ENCODE data around the gene WDR46. TPM values are rescaled to one million over a fixed set of nuclear protein-coding genes. Genes with fewer than 3 reads are reported as not detected.
"Not testable (repeated sequence)": the region's sequence is repeated elsewhere in the genome, so short reads cannot be mapped to it uniquely, and the experiment has no call there.

WDR46 gene
- total RNA-seq, 3 donors from 2014 or later = 48.2 to 75.1 (median 58.8) TPM

GRCh38 chr6:33271468-33272274 is 17.4 kb downstream of the WDR46 start, which contains the start of the genes RPS18 and VPS52:
RPS18 (plus strand) TSS chr6:33272075; CDS start chr6:33272120, 45 bp downstream.
VPS52 (minus strand) TSS chr6:33271876; CDS start chr6:33271675, 201 bp downstream.
- peak within 1 kb of the TSS; percentile 65 to 74 (median 68) for H3K4me3 ChIP-seq
- TF ChIP-seq CTCF (IDR thresholded peaks at IDR 0.05) (peak in 2 of 3 donors; percentile 25 to 33), POLR2AphosphoS5 (IDR thresholded peaks at IDR 0.05) (peak; percentile 99), POLR2A (IDR thresholded peaks at IDR 0.05) (peak; percentile 99)
- H3K27me3 ChIP-seq = no peaks in the 10 kb centered on the region
- H3K9me3 ChIP-seq = no peaks in the 10 kb centered on the region
- intact Hi-C loops (cut with DNase I; ENCODE audit: low total_unique reads) = no loop called here
- peak; percentile 92 to 97 for DNase-seq (ENCODE audit: low spot score in 2 of 2)
- peaks cover 0 to 39% of the 10 kb centered on the region in 2 donors for H3K4me1 ChIP-seq
- peak within 1 kb of the TSS; percentile 87 to 95 for H3K27ac ChIP-seq
- peaks cover 9% of the 10 kb centered on the region for H3K36me3 ChIP-seq

- intact Hi-C loops (cut with DNase I; ENCODE audit: low total_unique reads) = no loop called here
- peaks cover 0 to 34% of the 10 kb centered on the region in 2 donors for H3K4me1 ChIP-seq
- DNase-seq (ENCODE audit: low spot score in 2 of 2) = no peak
- no peaks in the 10 kb centered on the region for H3K27me3 ChIP-seq
- peak overlapping the region; percentile 65 to 74 (median 68) for H3K4me3 ChIP-seq
- no peaks in the 10 kb centered on the region for H3K9me3 ChIP-seq
- peaks cover 9% of the 10 kb centered on the region for H3K36me3 ChIP-seq
- peak overlapping the region; percentile 87 to 95 for H3K27ac ChIP-seq
- TF ChIP-seq CTCF (IDR thresholded peaks at IDR 0.05) = peak in 1 of 3 donors; percentile 16
- no peak for TF ChIP-seq POLR2A (IDR thresholded peaks at IDR 0.05)
- TF ChIP-seq POLR2AphosphoS5 (IDR thresholded peaks at IDR 0.05) = no peak
Observed at GRCh38 chr6:33271117-33271467, 17.9 kb downstream of the WDR46 start.

GRCh38 chr6:33264015-33264414 is 25.0 kb downstream of the WDR46 start:
- H3K27me3 ChIP-seq = no peaks in the 10 kb centered on the region
- no peak overlapping the region for H3K4me3 ChIP-seq
- no peaks in the 10 kb centered on the region for H3K9me3 ChIP-seq
- no peak for TF ChIP-seq POLR2AphosphoS5 (IDR thresholded peaks at IDR 0.05)
- no peak for TF ChIP-seq POLR2A (IDR thresholded peaks at IDR 0.05)
- no peak for TF ChIP-seq CTCF (IDR thresholded peaks at IDR 0.05)
- no peaks in the 10 kb centered on the region for H3K4me1 ChIP-seq
- intact Hi-C loops (cut with DNase I; ENCODE audit: low total_unique reads) = no loop called here
- DNase-seq (ENCODE audit: low spot score in 2 of 2) = no peak
- peaks cover 9% of the 10 kb centered on the region for H3K36me3 ChIP-seq
- no peak overlapping the region for H3K27ac ChIP-seq

- H3K9me3 ChIP-seq; H3K4me1 ChIP-seq; H3K27ac ChIP-seq; H3K27me3 ChIP-seq; H3K36me3 ChIP-seq; DNase-seq (ENCODE audit: low spot score in 2 of 2); H3K4me3 ChIP-seq; intact Hi-C loops (cut with DNase I; ENCODE audit: low total_unique reads): not testable (repeated sequence)
Observed at GRCh38 chr6:33262490-33262889, 26.5 kb downstream of the WDR46 start.

GRCh38 chr6:33259032-33259431 is 30.0 kb downstream of the WDR46 start:
- TF ChIP-seq CTCF (IDR thresholded peaks at IDR 0.05) (no peak), POLR2A (IDR thresholded peaks at IDR 0.05) (no peak), POLR2AphosphoS5 (IDR thresholded peaks at IDR 0.05) (no peak)
- Histone ChIP-seq H3K27me3 (no peaks in the 10 kb centered on the region), H3K9me3 (no peaks in the 10 kb centered on the region), H3K4me1 (no peaks in the 10 kb centered on the region), H3K4me3 (no peak overlapping the region), H3K27ac (no peak overlapping the region), H3K36me3 (no peaks in the 10 kb centered on the region)
- no peak for DNase-seq (ENCODE audit: low spot score in 2 of 2)
- intact Hi-C loops (cut with DNase I; ENCODE audit: low total_unique reads) = no loop called here

All from breast epithelium (tissue), 4 donors.